Stimulated activated CD4-positive, alpha-beta T cell treated with anti-CD3 and anti-CD28 coated beads, TNF-alpha, amount 100 ng/mL, for 48 hours (primary cell): ENCODE data around the gene WDR47.
"Not testable (repeated sequence)": the region's sequence is repeated elsewhere in the genome, so short reads cannot be mapped to it uniquely, and the experiment has no call there.

Experiments
- DNase-seq, 3 donors: peaks; one replicate each; pipeline ENCODE4 v3.0.0-alpha.2; 2020; ENCODE audit warnings: low read depth in 3 of 3

WDR47 gene

GRCh38 chr1:108962681-108963051, 79.2 kb downstream of the WDR47 start:
- peak in 1 of 3 donors; percentile 20 for DNase-seq

GRCh38 chr1:108961752-108962486, 80.0 kb downstream of the WDR47 start:
- DNase-seq = no peak

GRCh38 chr1:108961198-108961597, 80.7 kb downstream of the WDR47 start:
- no peak for DNase-seq

- DNase-seq = no peak
Observed at GRCh38 chr1:108960719-108961118, 81.2 kb downstream of the WDR47 start.

GRCh38 chr1:108957888-108958287, 84.0 kb downstream of the WDR47 start:
- no peak for DNase-seq

GRCh38 chr1:108955881-108956280, 86.0 kb downstream of the WDR47 start:
- no peak for DNase-seq

GRCh38 chr1:108955111-108955510, 86.8 kb downstream of the WDR47 start:
- no peak for DNase-seq

- DNase-seq = no peak
Observed at GRCh38 chr1:108953452-108953851, 88.5 kb downstream of the WDR47 start.

GRCh38 chr1:108951242-108951641, 90.7 kb downstream of the WDR47 start:
- DNase-seq = no peak

- DNase-seq = no peak
Observed at GRCh38 chr1:108949044-108949443, 92.9 kb downstream of the WDR47 start.

GRCh38 chr1:108947871-108948525, 93.9 kb downstream of the WDR47 start:
- DNase-seq = no peak

- DNase-seq = no peak
Observed at GRCh38 chr1:108936170-108936569, 105.7 kb downstream of the WDR47 start.

- no peak for DNase-seq
Observed at GRCh38 chr1:108933944-108934343, 108.0 kb downstream of the WDR47 start.

GRCh38 chr1:108927565-108927964, 114.3 kb downstream of the WDR47 start:
- DNase-seq = not testable (repeated sequence)

- no peak for DNase-seq
Observed at GRCh38 chr1:108925920-108926319, 116.0 kb downstream of the WDR47 start.
